GM12892 (cell line): ENCODE results near the gene RBM33.

Experiments used
- POLR2A ChIP-seq: IDR thresholded peaks from 2 replicates; pipeline ENCODE4 v1.6.1; 2011; ENCODE audit warnings: low read depth, low read length, control low read depth
- POLR2AphosphoS5 ChIP-seq: IDR thresholded peaks from 2 replicates; pipeline ENCODE4 v1.6.1; 2011; ENCODE audit warnings: low read depth, low read length, control low read depth

DNA sequence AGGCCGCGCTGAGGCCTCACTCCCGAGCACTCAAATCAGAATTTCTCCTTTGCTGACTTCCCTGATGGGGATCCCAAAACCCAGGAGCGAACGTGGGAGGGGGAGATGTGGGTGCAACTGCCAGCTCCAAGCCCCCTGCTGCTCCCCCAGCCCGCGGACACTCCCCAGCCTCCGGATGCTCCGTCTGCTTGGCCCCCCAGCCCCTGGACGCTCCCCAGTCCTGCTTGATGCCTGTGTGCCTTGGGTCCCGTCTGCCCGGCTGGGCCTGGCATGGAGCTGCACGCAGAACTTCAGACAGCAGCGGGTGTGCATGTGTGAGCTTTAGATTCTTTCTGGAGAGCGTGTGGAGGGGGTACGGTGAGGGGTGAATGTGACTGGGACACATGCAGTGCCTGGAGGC is 172.5 kb downstream of the RBM33 start:
- TF ChIP-seq POLR2A = no peak
- TF ChIP-seq POLR2AphosphoS5 = no peak
